Measurements from ENCODE around the gene GALNT7.

DNA sequence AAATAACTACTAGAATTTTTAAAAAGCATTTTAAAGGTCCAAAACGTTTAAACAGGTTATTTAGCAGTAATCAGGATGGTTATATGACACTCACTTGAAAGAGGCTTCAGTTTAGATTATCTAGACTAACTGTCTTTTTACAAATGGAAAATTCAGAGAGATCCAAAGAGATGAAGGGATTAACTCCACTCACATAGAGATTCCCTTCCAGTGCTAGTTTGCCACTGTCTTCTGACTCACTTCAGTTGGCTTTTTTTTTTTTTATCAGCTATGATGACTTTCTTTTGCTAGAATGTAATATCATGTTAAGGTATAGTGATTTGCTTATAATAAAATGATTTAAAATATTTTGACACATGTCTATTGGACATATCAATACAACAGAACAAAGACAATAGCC lies 43.8 kb downstream of the GALNT7 start:
- TF ChIP-seq, protein P1, sequence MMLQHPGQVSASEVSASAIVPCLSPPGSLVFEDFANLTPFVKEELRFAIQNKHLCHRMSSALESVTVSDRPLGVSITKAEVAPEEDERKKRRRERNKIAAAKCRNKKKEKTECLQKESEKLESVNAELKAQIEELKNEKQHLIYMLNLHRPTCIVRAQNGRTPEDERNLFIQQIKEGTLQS (IDR thresholded peaks at IDR 0.05) = no peak
- TF ChIP-seq, protein P2, sequence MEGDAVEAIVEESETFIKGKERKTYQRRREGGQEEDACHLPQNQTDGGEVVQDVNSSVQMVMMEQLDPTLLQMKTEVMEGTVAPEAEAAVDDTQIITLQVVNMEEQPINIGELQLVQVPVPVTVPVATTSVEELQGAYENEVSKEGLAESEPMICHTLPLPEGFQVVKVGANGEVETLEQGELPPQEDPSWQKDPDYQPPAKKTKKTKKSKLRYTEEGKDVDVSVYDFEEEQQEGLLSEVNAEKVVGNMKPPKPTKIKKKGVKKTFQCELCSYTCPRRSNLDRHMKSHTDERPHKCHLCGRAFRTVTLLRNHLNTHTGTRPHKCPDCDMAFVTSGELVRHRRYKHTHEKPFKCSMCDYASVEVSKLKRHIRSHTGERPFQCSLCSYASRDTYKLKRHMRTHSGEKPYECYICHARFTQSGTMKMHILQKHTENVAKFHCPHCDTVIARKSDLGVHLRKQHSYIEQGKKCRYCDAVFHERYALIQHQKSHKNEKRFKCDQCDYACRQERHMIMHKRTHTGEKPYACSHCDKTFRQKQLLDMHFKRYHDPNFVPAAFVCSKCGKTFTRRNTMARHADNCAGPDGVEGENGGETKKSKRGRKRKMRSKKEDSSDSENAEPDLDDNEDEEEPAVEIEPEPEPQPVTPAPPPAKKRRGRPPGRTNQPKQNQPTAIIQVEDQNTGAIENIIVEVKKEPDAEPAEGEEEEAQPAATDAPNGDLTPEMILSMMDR (IDR thresholded peaks at IDR 0.05; ENCODE audit: low read depth, low read length, missing input control) = no peak
- TF ChIP-seq, protein P3, sequence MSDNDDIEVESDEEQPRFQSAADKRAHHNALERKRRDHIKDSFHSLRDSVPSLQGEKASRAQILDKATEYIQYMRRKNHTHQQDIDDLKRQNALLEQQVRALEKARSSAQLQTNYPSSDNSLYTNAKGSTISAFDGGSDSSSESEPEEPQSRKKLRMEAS (IDR thresholded peaks at IDR 0.05) = no peak
- TF ChIP-seq SP1 (IDR thresholded peaks at IDR 0.05) (no peak), RAD21 (IDR thresholded peaks at IDR 0.05) (no peak), GABPA (IDR thresholded peaks at IDR 0.05 in 1 of 2, conservative IDR thresholded peaks at IDR 0.05 in 1 of 2) (no peak)
